Measurements from ENCODE around the gene GABRB2. TPM values are rescaled to one million over a fixed set of nuclear protein-coding genes. Genes with fewer than 3 reads are reported as not detected.

GABRB2 gene
- total RNA-seq, 4 donors from 2014 or later: 0.75 to 22.4 (median 11.0) TPM

GRCh38 chr5:161421067-161421466, 125.5 kb downstream of the GABRB2 start:
- TF ChIP-seq CTCF (IDR thresholded peaks at IDR 0.05; ENCODE audit: low read depth): no peak

GRCh38 chr5:161420521-161420920, 126.0 kb downstream of the GABRB2 start:
- TF ChIP-seq CTCF (IDR thresholded peaks at IDR 0.05; ENCODE audit: low read depth): no peak

DNA sequence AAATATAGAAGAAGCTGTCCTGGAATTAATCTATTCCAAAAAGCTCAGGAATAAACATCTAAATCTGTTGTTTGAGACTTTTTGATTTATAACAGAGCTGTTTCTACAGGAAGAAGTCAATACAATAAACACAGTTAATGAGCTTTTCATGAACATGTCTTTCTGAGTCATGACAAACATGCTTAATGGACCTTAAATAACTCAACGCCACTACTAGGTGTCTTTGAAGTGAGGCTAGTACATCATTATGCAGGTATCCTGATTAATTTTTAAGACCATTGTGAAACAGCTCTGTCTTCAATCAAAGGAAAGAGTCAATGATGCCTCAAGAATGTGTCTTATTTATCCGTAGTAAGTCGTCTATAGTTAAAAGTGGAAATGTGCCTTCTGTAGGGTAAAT, 131.6 kb downstream of the GABRB2 start:
- TF ChIP-seq CTCF (IDR thresholded peaks at IDR 0.05; ENCODE audit: low read depth): no peak

DNA sequence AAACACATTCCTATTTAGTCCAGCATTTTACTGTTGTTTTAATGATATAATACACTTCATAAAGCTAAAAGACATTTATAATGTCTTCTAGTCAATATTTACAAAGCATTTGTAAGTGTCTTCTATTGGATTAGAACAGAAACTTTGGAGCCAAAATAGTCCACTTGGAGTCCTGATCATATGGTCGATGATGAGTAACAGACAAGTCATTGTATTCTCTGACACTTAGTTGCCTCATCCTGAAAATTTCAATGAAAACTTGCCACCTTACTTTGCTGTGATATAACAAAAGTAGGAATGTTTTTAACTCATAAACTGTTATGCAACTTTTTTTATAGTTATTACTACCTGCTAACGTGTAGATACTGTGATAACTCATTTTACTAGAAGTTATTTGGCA, 132.5 kb downstream of the GABRB2 start:
- TF ChIP-seq CTCF (IDR thresholded peaks at IDR 0.05; ENCODE audit: low read depth): no peak

GRCh38 chr5:161412792-161413191, 133.7 kb downstream of the GABRB2 start:
- no peak for TF ChIP-seq CTCF (IDR thresholded peaks at IDR 0.05; ENCODE audit: low read depth)

- no peak for TF ChIP-seq CTCF (IDR thresholded peaks at IDR 0.05; ENCODE audit: low read depth)
Measured at GRCh38 chr5:161411156-161411555, 135.4 kb downstream of the GABRB2 start.

GRCh38 chr5:161410640-161411039, 135.9 kb downstream of the GABRB2 start:
- TF ChIP-seq CTCF (IDR thresholded peaks at IDR 0.05; ENCODE audit: low read depth): no peak

Data from subcutaneous adipose tissue (tissue), 4 donors.